CD4-positive, CD25-positive, alpha-beta regulatory T cell (primary cell): ENCODE data around the gene ZCCHC4. TPM values are rescaled to one million over a fixed set of nuclear protein-coding genes. Genes with fewer than 3 reads are reported as not detected.

ENCODE experiments used
- ATAC-seq, 2 donors: fragments of 150-1000 bp; cut with Tn5 transposase; one replicate each; pipeline ENCODE4 v1.10.0; 2021; ENCODE audit warnings: low read depth in 2 of 2, moderate number of reproducible peaks in 2 of 2, moderate library complexity in 1 of 2
- DNase-seq, 3 donors: peaks; one replicate each; pipeline versions ENCODE4 v3.0.0 to v3.0.0-alpha.2; 2012 to 2022; ENCODE audit warnings: mixed read lengths in 1 of 3
- H3K27ac ChIP-seq: one replicate; pipeline ENCODE4 v1.7.0; 2013; ENCODE audit warnings: mild to moderate bottlenecking, low read length; ENCODE audit not compliant: insufficient read depth, poor library complexity, severe bottlenecking
- H3K27me3 ChIP-seq: one replicate; pipeline ENCODE4 v1.7.0; 2013; ENCODE audit warnings: low read length; ENCODE audit not compliant: control insufficient read depth, insufficient read depth
- H3K36me3 ChIP-seq: one replicate; pipeline ENCODE4 v1.7.0; 2013; ENCODE audit warnings: mild to moderate bottlenecking, low read length, moderate library complexity; ENCODE audit not compliant: control insufficient read depth, insufficient read depth
- H3K4me1 ChIP-seq: 2 replicates; pipeline ENCODE4 v1.7.0; 2013; ENCODE audit warnings: mild to moderate bottlenecking, low read length; ENCODE audit not compliant: insufficient read depth, control insufficient read depth, poor library complexity, severe bottlenecking
- H3K4me3 ChIP-seq: one replicate; pipeline ENCODE4 v1.7.0; 2013; ENCODE audit warnings: low read depth, mild to moderate bottlenecking, low read length, moderate library complexity
- H3K9me3 ChIP-seq, 2 experiments: 1 replicate in 1 of 2; 2 replicates in 1 of 2; pipeline ENCODE4 v1.7.0; 2013; ENCODE audit warnings: low read length in 2 of 2, mild to moderate bottlenecking in 1 of 2, moderate library complexity in 1 of 2; ENCODE audit not compliant: control insufficient read depth in 2 of 2
- H3K27ac Mint-ChIP-seq, 3 donors: one replicate each; pipeline ENCODE4 v1.8.0; 2020 to 2022; ENCODE audit warnings: mild to moderate bottlenecking in 3 of 3, mixed read lengths in 3 of 3, moderate library complexity in 2 of 3
- H3K27me3 Mint-ChIP-seq: one replicate; pipeline ENCODE4 v1.8.0; 2022; ENCODE audit warnings: mild to moderate bottlenecking, mixed read lengths
- H3K36me3 Mint-ChIP-seq: one replicate; pipeline ENCODE4 v1.8.0; 2020; ENCODE audit warnings: mixed read lengths
- H3K4me1 Mint-ChIP-seq, 4 donors: one replicate each; pipeline ENCODE4 v1.8.0; 2020 to 2022; ENCODE audit warnings: mixed read lengths in 4 of 4, mild to moderate bottlenecking in 1 of 4
- H3K4me3 Mint-ChIP-seq, 4 donors: one replicate each; pipeline ENCODE4 v1.8.0; 2020 to 2022; ENCODE audit warnings: mild to moderate bottlenecking in 4 of 4, mixed read lengths in 4 of 4, moderate library complexity in 3 of 4
- H3K9me3 Mint-ChIP-seq, 7 donors: one replicate each; pipeline ENCODE4 v1.8.0; 2020 to 2022; ENCODE audit warnings: mixed read lengths in 7 of 7, mild to moderate bottlenecking in 3 of 7, moderate library complexity in 2 of 7
- polyA plus RNA-seq, 4 donors: library from polyadenylated mRNA; unstranded; fragments of 300-500 nt; fragmentation: Illumina TruSeq; gene quantifications; one replicate each; pipeline ENCODE4 v1.2.3, GENCODE V29; 2021
- total RNA-seq: library from RNA; stranded (reverse); gene quantifications from one replicate; pipeline ENCODE4 v1.2.3, GENCODE V29; 2022

Gene ZCCHC4
- total and polyA plus RNA-seq, 5 donors from 2014 or later, result 9.5 to 16.5 (median 11.4) TPM

- Histone ChIP-seq H3K36me3 (peaks cover 25% of the 10 kb centered on the region), H3K4me3 (peak overlapping the region; percentile 83), H3K27ac (no peak overlapping the region), H3K9me3 (no peaks in the 10 kb centered on the region), H3K27me3 (no peaks in the 10 kb centered on the region), H3K4me1 (peaks cover 31% of the 10 kb centered on the region)
- Mint-ChIP-seq H3K27ac (no peak overlapping the region), H3K4me3 (no peak overlapping the region), H3K4me1 (peaks cover 0 to 16% (median 10%) of the 10 kb centered on the region in 4 donors), H3K36me3 (peaks cover 12% of the 10 kb centered on the region), H3K27me3 (no peaks in the 10 kb centered on the region), H3K9me3 (no peaks in the 10 kb centered on the region)
- no peak for DNase-seq
- no peak for ATAC-seq
Measured at GRCh38 chr4:25378437-25378743, 65.8 kb downstream of the ZCCHC4 start.

- H3K27ac ChIP-seq, result no peak overlapping the region
- peaks cover 31% of the 10 kb centered on the region for H3K4me1 ChIP-seq
- Mint-ChIP-seq H3K27ac (no peak overlapping the region), H3K9me3 (no peaks in the 10 kb centered on the region), H3K4me3 (no peak overlapping the region), H3K27me3 (no peaks in the 10 kb centered on the region), H3K4me1 (peaks cover 6 to 20% (median 13%) of the 10 kb centered on the region in 4 donors), H3K36me3 (peaks cover 21% of the 10 kb centered on the region)
- peak overlapping the region; percentile 83 for H3K4me3 ChIP-seq
- no peaks in the 10 kb centered on the region for H3K27me3 ChIP-seq
- ATAC-seq (no peak), DNase-seq (no peak)
- H3K9me3 ChIP-seq, result no peaks in the 10 kb centered on the region
- H3K36me3 ChIP-seq, result peaks cover 37% of the 10 kb centered on the region
Measured at GRCh38 chr4:25379591-25379990, 67.0 kb downstream of the ZCCHC4 start.

- peaks cover 40% of the 10 kb centered on the region for H3K36me3 Mint-ChIP-seq
Measured at GRCh38 chr4:25383647-25384046, 71.1 kb downstream of the ZCCHC4 start.

GRCh38 chr4:25386926-25387325, 74.4 kb downstream of the ZCCHC4 start:
- no peak for ATAC-seq
- H3K27me3 Mint-ChIP-seq, result no peaks in the 10 kb centered on the region

More at GRCh38 chr4:25383647-25384046, 71.1 kb downstream of the ZCCHC4 start:
- ATAC-seq, result no peak
- Histone ChIP-seq H3K36me3 (peaks cover 56% of the 10 kb centered on the region), H3K9me3 (no peaks in the 10 kb centered on the region), H3K4me1 (peaks cover 16% of the 10 kb centered on the region), H3K4me3 (no peak overlapping the region), H3K27me3 (no peaks in the 10 kb centered on the region), H3K27ac (no peak overlapping the region)
- DNase-seq, result no peak
- Mint-ChIP-seq H3K27me3 (no peaks in the 10 kb centered on the region), H3K27ac (no peak overlapping the region), H3K4me3 (no peak overlapping the region), H3K9me3 (no peaks in the 10 kb centered on the region), H3K4me1 (peaks cover 6 to 19% (median 7%) of the 10 kb centered on the region in 4 donors)

GRCh38 chr4:25397305-25397704, 84.7 kb downstream of the ZCCHC4 start:
- Histone ChIP-seq H3K36me3 (peaks cover 97% of the 10 kb centered on the region), H3K27ac (no peak overlapping the region), H3K4me1 (no peaks in the 10 kb centered on the region), H3K9me3 (peaks cover 0 to 4% of the 10 kb centered on the region in 2 experiments), H3K27me3 (no peaks in the 10 kb centered on the region), H3K4me3 (no peak overlapping the region)
- ATAC-seq (no peak), DNase-seq (no peak)
- H3K4me3 Mint-ChIP-seq, result no peak overlapping the region
- peaks cover 0 to 5% (median 0%) of the 10 kb centered on the region in 7 donors for H3K9me3 Mint-ChIP-seq
- H3K27ac Mint-ChIP-seq, result peak overlapping the region in 1 of 3 donors; percentile 75
- peaks cover 4 to 7% (median 5%) of the 10 kb centered on the region in 4 donors for H3K4me1 Mint-ChIP-seq
- H3K36me3 Mint-ChIP-seq, result peaks cover 78% of the 10 kb centered on the region
- no peaks in the 10 kb centered on the region for H3K27me3 Mint-ChIP-seq

More at GRCh38 chr4:25386926-25387325, 74.4 kb downstream of the ZCCHC4 start:
- Histone ChIP-seq H3K36me3 (peaks cover 70% of the 10 kb centered on the region), H3K4me3 (no peak overlapping the region), H3K27ac (no peak overlapping the region), H3K4me1 (peaks cover 3% of the 10 kb centered on the region), H3K9me3 (no peaks in the 10 kb centered on the region), H3K27me3 (no peaks in the 10 kb centered on the region)
- Mint-ChIP-seq H3K9me3 (no peaks in the 10 kb centered on the region), H3K4me3 (no peak overlapping the region), H3K27ac (peak overlapping the region in 1 of 3 donors; percentile 71), H3K4me1 (peaks cover 4 to 16% (median 6%) of the 10 kb centered on the region in 4 donors), H3K36me3 (peaks cover 56% of the 10 kb centered on the region)
- DNase-seq, result no peak

GRCh38 chr4:25399510-25399909, 86.9 kb downstream of the ZCCHC4 start:
- DNase-seq (no peak), ATAC-seq (no peak)
- H3K27ac Mint-ChIP-seq, result peak overlapping the region in 1 of 3 donors; percentile 60
- peaks cover 83% of the 10 kb centered on the region for H3K36me3 Mint-ChIP-seq
- H3K4me1 Mint-ChIP-seq, result peaks cover 4 to 7% (median 6%) of the 10 kb centered on the region in 4 donors
- peaks cover 91% of the 10 kb centered on the region for H3K36me3 ChIP-seq
- H3K4me3 ChIP-seq, result no peak overlapping the region
- H3K4me1 ChIP-seq, result no peaks in the 10 kb centered on the region
- H3K4me3 Mint-ChIP-seq, result no peak overlapping the region
- no peak overlapping the region for H3K27ac ChIP-seq
- H3K9me3 Mint-ChIP-seq, result peaks cover 0 to 5% (median 0%) of the 10 kb centered on the region in 7 donors
- no peaks in the 10 kb centered on the region for H3K27me3 Mint-ChIP-seq
- no peaks in the 10 kb centered on the region for H3K27me3 ChIP-seq
- H3K9me3 ChIP-seq, result peaks cover 0 to 4% of the 10 kb centered on the region in 2 experiments

GRCh38 chr4:25401066-25401465, 88.5 kb downstream of the ZCCHC4 start:
- Histone ChIP-seq H3K27me3 (no peaks in the 10 kb centered on the region), H3K4me3 (no peak overlapping the region), H3K9me3 (peaks cover 0 to 4% of the 10 kb centered on the region in 2 experiments), H3K27ac (no peak overlapping the region), H3K4me1 (no peaks in the 10 kb centered on the region), H3K36me3 (peaks cover 90% of the 10 kb centered on the region)
- H3K27me3 Mint-ChIP-seq, result no peaks in the 10 kb centered on the region
- peaks cover 4 to 10% (median 8%) of the 10 kb centered on the region in 4 donors for H3K4me1 Mint-ChIP-seq
- peak overlapping the region in 1 of 3 donors; percentile 10 for H3K27ac Mint-ChIP-seq
- H3K36me3 Mint-ChIP-seq, result peaks cover 79% of the 10 kb centered on the region
- peaks cover 0 to 5% (median 0%) of the 10 kb centered on the region in 7 donors for H3K9me3 Mint-ChIP-seq
- ATAC-seq (no peak), DNase-seq (no peak)
- H3K4me3 Mint-ChIP-seq, result no peak overlapping the region

- no peak overlapping the region for H3K27ac ChIP-seq
- Mint-ChIP-seq H3K27me3 (no peaks in the 10 kb centered on the region), H3K4me3 (no peak overlapping the region), H3K27ac (no peak overlapping the region), H3K36me3 (peaks cover 70% of the 10 kb centered on the region), H3K4me1 (peaks cover 4 to 9% (median 6%) of the 10 kb centered on the region in 4 donors), H3K9me3 (no peaks in the 10 kb centered on the region)
- no peaks in the 10 kb centered on the region for H3K9me3 ChIP-seq
- peaks cover 90% of the 10 kb centered on the region for H3K36me3 ChIP-seq
- ATAC-seq (no peak), DNase-seq (no peak)
- H3K4me1 ChIP-seq, result no peaks in the 10 kb centered on the region
- H3K27me3 ChIP-seq, result no peaks in the 10 kb centered on the region
- H3K4me3 ChIP-seq, result no peak overlapping the region
Measured at GRCh38 chr4:25402521-25402920, 89.9 kb downstream of the ZCCHC4 start.
